ENCODE results near the gene RAB3D. TPM values are rescaled to one million over a fixed set of nuclear protein-coding genes. Genes with fewer than 3 reads are reported as not detected.
"Not testable (repeated sequence)": the region's sequence is repeated elsewhere in the genome, so short reads cannot be mapped to it uniquely, and the experiment has no call there.

Gene RAB3D
- total and polyA plus RNA-seq, 3 donors from 2014 or later, result 4.5 to 9.8 (median 6.7) TPM

GRCh38 chr19:11347546-11348039 is 8.1 kb upstream of the RAB3D start:
- WGBS, 2 donors, result 82% methylated on average over 7 of the region's 7 CpGs

GRCh38 chr19:11346104-11346940 is 6.9 kb upstream of the RAB3D start, which contains the start of the genes CCDC159 and TMEM205:
TSS of gene CCDC159 (plus strand) at chr19:11346519. CDS start at chr19:11346607, 88 bp downstream.
TSS of gene TMEM205 (minus strand) at chr19:11346268. CDS start at chr19:11345619, 649 bp downstream.
- peak within 1 kb of the TSS; percentile 61 to 68 for H3K4me3 ChIP-seq
- H3K36me3 ChIP-seq (ENCODE audit: low read depth, missing control alignments), result no peaks in the 10 kb centered on the region
- TF ChIP-seq POLR2A (IDR thresholded peaks at IDR 0.05), result no peak
- no peak for TF ChIP-seq CTCF (IDR thresholded peaks at IDR 0.05)
- H3K27me3 ChIP-seq, result no peaks in the 10 kb centered on the region
- peak; percentile 99 for DNase-seq
- H3K9me3 ChIP-seq, result no peaks in the 10 kb centered on the region
- WGBS, 2 donors, result 0% methylated on average over 26 to 34 of the region's 50 CpGs
- peaks cover 9% of the 10 kb centered on the region for H3K4me1 ChIP-seq
- H3K27ac ChIP-seq, result peak within 1 kb of the TSS; percentile 57 to 87
- intact Hi-C loops (cut with DNase I; ENCODE audit: low total_unique reads), result no loop called here

More at GRCh38 chr19:11347546-11348039, 8.1 kb upstream of the RAB3D start:
- no peak for DNase-seq
- H3K4me3 ChIP-seq, result no peak overlapping the region
- intact Hi-C loops (cut with DNase I; ENCODE audit: low total_unique reads), result no loop called here
- no peaks in the 10 kb centered on the region for H3K27me3 ChIP-seq
- no peaks in the 10 kb centered on the region for H3K9me3 ChIP-seq
- no peak overlapping the region for H3K27ac ChIP-seq
- no peaks in the 10 kb centered on the region for H3K36me3 ChIP-seq (ENCODE audit: low read depth, missing control alignments)
- H3K4me1 ChIP-seq, result peaks cover 9% of the 10 kb centered on the region
- TF ChIP-seq CTCF (IDR thresholded peaks at IDR 0.05) (no peak), POLR2A (IDR thresholded peaks at IDR 0.05) (no peak)

GRCh38 chr19:11345122-11345803 is 5.8 kb upstream of the RAB3D start:
- peaks cover 9% of the 10 kb centered on the region for H3K4me1 ChIP-seq
- WGBS, 2 donors, result 40 to 41% methylated on average over 13 to 15 of the region's 15 CpGs

GRCh38 chr19:11342429-11342828 is 3.0 kb upstream of the RAB3D start:
- Histone ChIP-seq H3K4me3 (no peak overlapping the region), H3K27ac (no peak overlapping the region), H3K9me3 (no peaks in the 10 kb centered on the region), H3K36me3 (ENCODE audit: low read depth, missing control alignments) (no peaks in the 10 kb centered on the region), H3K4me1 (peaks cover 23% of the 10 kb centered on the region), H3K27me3 (no peaks in the 10 kb centered on the region)
- DNase-seq, result no peak
- 93 to 98% methylated on average over 3 of the region's 3 CpGs for WGBS, 2 donors
- intact Hi-C loops (cut with DNase I; ENCODE audit: low total_unique reads), result no loop called here
- TF ChIP-seq POLR2A (IDR thresholded peaks at IDR 0.05) (no peak), CTCF (IDR thresholded peaks at IDR 0.05) (no peak)

More at GRCh38 chr19:11345122-11345803, 5.8 kb upstream of the RAB3D start:
- H3K27ac ChIP-seq, result peak overlapping the region in 1 of 2 donors; percentile 57
- H3K4me3 ChIP-seq, result peak overlapping the region; percentile 61 to 68
- no peaks in the 10 kb centered on the region for H3K36me3 ChIP-seq (ENCODE audit: low read depth, missing control alignments)
- DNase-seq, result no peak
- intact Hi-C loops (cut with DNase I; ENCODE audit: low total_unique reads), result no loop called here
- no peak for TF ChIP-seq POLR2A (IDR thresholded peaks at IDR 0.05)
- TF ChIP-seq CTCF (IDR thresholded peaks at IDR 0.05), result no peak
- no peaks in the 10 kb centered on the region for H3K9me3 ChIP-seq
- H3K27me3 ChIP-seq, result no peaks in the 10 kb centered on the region

- H3K36me3 ChIP-seq (ENCODE audit: low read depth, missing control alignments); intact Hi-C loops (cut with DNase I; ENCODE audit: low total_unique reads); DNase-seq; H3K9me3 ChIP-seq; H3K27ac ChIP-seq; H3K27me3 ChIP-seq: not testable (repeated sequence)
- Histone ChIP-seq H3K4me3 (peak overlapping the region in 1 of 2 donors; percentile 65), H3K4me1 (peaks cover 17% of the 10 kb centered on the region)
- 68 to 82% methylated on average over 8 of the region's 8 CpGs for WGBS, 2 donors
These were observed 626 bp upstream of the RAB3D start for GRCh38 chr19:11340099-11340467.
